ENCODE measurements around the gene TGFBR3. TPM values are rescaled to one million over a fixed set of nuclear protein-coding genes. Genes with fewer than 3 reads are reported as not detected.

TGFBR3 gene
- total and polyA plus RNA-seq, 9 of the 15 experiments (the other 6 are each of a cell fraction or from before 2014, with no cell fraction given), result 3.6 to 32.4 (median 15.6) TPM

- peak; percentile 80 for ATAC-seq
- Histone ChIP-seq H3K4me1 (replicated peaks in 1 of 2; ENCODE audit: control insufficient read depth in 2 of 2, insufficient read depth in 2 of 2, low read length in 2 of 2) (peaks cover 0 to 8% of the 10 kb centered on the region in 2 experiments; a peak in 3 of 5 replicates), H3K27ac (ENCODE audit: extremely low read depth, low read depth, low read length) (peak overlapping the region; percentile 14; the same call in 1 of the 3 replicates)
- TF ChIP-seq U2AF2 (optimal IDR thresholded peaks at IDR 0.05; ENCODE audit: low read depth, low read length), result no peak
- TF ChIP-seq, protein P1, sequence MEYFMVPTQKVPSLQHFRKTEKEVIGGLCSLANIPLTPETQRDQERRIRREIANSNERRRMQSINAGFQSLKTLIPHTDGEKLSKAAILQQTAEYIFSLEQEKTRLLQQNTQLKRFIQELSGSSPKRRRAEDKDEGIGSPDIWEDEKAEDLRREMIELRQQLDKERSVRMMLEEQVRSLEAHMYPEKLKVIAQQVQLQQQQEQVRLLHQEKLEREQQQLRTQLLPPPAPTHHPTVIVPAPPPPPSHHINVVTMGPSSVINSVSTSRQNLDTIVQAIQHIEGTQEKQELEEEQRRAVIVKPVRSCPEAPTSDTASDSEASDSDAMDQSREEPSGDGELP (CRISPR knock-in tag; IDR thresholded peaks at IDR 0.05; ENCODE audit: borderline replicate concordance), result 0 out of 2 replicates have a peak, but pooled peaks have one; percentile 15
- no peak for TF ChIP-seq BRF1 (IDR thresholded peaks at IDR 0.05; ENCODE audit: borderline replicate concordance, extremely low read depth, insufficient read length)
- no peak for TF ChIP-seq TCF7L2 (IDR thresholded peaks at IDR 0.05; ENCODE audit: low read depth, low read length)
- TF ChIP-seq TSC22D4 (tag; IDR thresholded peaks at IDR 0.05), result no peak
- TF ChIP-seq, protein P2, sequence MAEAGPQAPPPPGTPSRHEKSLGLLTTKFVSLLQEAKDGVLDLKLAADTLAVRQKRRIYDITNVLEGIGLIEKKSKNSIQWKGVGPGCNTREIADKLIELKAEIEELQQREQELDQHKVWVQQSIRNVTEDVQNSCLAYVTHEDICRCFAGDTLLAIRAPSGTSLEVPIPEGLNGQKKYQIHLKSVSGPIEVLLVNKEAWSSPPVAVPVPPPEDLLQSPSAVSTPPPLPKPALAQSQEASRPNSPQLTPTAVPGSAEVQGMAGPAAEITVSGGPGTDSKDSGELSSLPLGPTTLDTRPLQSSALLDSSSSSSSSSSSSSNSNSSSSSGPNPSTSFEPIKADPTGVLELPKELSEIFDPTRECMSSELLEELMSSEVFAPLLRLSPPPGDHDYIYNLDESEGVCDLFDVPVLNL (CRISPR knock-in tag; IDR thresholded peaks at IDR 0.05; ENCODE audit: low read depth), result no peak
- no peak for TF ChIP-seq THAP12 (CRISPR knock-in tag; IDR thresholded peaks at IDR 0.05)
- peak; percentile 35 for TF ChIP-seq DACH1 (IDR thresholded peaks at IDR 0.05; ENCODE audit: partially characterized antibody)
- TF ChIP-seq MTF1 (CRISPR knock-in tag; IDR thresholded peaks at IDR 0.05; ENCODE audit: borderline replicate concordance), result no peak
- TF ChIP-seq, protein P3, sequence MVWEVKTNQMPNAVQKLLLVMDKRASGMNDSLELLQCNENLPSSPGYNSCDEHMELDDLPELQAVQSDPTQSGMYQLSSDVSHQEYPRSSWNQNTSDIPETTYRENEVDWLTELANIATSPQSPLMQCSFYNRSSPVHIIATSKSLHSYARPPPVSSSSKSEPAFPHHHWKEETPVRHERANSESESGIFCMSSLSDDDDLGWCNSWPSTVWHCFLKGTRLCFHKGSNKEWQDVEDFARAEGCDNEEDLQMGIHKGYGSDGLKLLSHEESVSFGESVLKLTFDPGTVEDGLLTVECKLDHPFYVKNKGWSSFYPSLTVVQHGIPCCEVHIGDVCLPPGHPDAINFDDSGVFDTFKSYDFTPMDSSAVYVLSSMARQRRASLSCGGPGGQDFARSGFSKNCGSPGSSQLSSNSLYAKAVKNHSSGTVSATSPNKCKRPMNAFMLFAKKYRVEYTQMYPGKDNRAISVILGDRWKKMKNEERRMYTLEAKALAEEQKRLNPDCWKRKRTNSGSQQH (CRISPR knock-in tag; IDR thresholded peaks at IDR 0.05), result no peak
- no peak for TF ChIP-seq POLR2B (IDR thresholded peaks at IDR 0.05; ENCODE audit: low read depth, partially characterized antibody)
- peak; percentile 75 for TF ChIP-seq MEIS2 (IDR thresholded peaks at IDR 0.05; ENCODE audit: partially characterized antibody)
These were observed 201.3 kb downstream of the TGFBR3 start for GRCh38 chr1:91684481-91685196.

More at GRCh38 chr1:91684481-91685196, 201.3 kb downstream of the TGFBR3 start:
- Histone ChIP-seq H3K9me3 (replicated peaks; ENCODE audit: control insufficient read depth, insufficient read depth, low read depth, low read length) (no peaks in the 10 kb centered on the region), H3K9ac (ENCODE audit: insufficient read depth in 1 of 2, low read depth in 2 of 2, low read length in 2 of 2) (no peak overlapping the region), H2AFZ (ENCODE audit: low read depth, low read length) (no peak overlapping the region), H3K4me3 (no peak overlapping the region), H3K27me3 (ENCODE audit: control insufficient read depth in 2 of 2, insufficient read depth in 2 of 2, low read length in 2 of 2) (no peaks in the 10 kb centered on the region), H3K36me3 (ENCODE audit: control insufficient read depth, insufficient read depth, low read length) (peaks cover 15% of the 10 kb centered on the region; the same call in 2 of the 3 replicates), H3K4me2 (ENCODE audit: insufficient read depth, low read length) (no peak overlapping the region), H3K9me1 (ENCODE audit: control insufficient read depth, insufficient read depth, low read length) (no peaks in the 10 kb centered on the region), H3K79me2 (ENCODE audit: control insufficient read depth, insufficient read depth, low read length) (no peaks in the 10 kb centered on the region), H4K20me1 (replicated peaks; ENCODE audit: control insufficient read depth, insufficient read depth, low read length) (no peaks in the 10 kb centered on the region)
- WGBS (ENCODE audit: insufficient coverage, low coverage, missing lambda C conversion rate), result 47% methylated on average over 7 of the region's 7 CpGs
- ChIA-PET POLR2A (interaction anchor here (1.0 kb wide), 1 partner anchor 15 kb away, joined by 5 read pairs; no protein-coding TSS in a partner anchor), CTCF (ENCODE audit: low intra/inter-chr PET ratio) (no interaction called here)
- BruUV-seq (replicated peaks), result no TSS peak
- peak; percentile 68 for FAIRE-seq
- intact Hi-C loops (cut with micrococcal nuclease), result no loop called here
- in situ Hi-C loops (cut with MboI), result no loop called here
- peak in 2 of 4 experiments; percentile 18 to 33 for DNase-seq (ENCODE audit: extremely low read depth in 1 of 4, low spot score in 3 of 4)
